Measurements from ENCODE around the gene CDH22.

Gene CDH22

DNA sequence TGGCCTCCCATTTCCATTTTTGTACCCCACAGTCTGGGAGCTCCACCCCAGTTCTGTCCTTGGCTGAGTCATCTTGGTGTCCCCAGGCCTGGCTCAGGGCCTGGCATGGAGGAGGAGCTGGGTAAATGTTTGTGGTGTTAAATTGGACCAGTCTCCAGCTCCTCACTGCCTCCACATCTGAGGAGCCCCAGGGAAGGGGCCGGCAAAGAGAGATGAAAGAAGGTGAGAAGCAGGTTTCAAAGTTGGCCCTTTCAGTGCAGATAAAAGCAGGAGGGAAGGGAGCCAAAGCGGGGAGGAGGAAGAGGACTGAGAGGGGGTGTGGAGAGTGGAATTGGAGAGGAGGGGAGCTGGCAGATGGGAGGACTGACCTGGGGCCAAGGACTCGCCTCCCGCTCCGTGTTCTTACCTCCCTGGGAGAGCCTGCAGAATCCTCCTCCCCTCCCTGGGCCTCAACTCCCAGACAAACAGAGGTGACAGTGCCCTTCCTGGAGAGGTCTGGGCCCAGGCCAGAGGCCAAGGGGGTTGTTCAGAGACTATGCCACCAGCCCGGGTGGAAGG is 101.2 kb downstream of the CDH22 start:
- Histone ChIP-seq H3K36me3 (ENCODE audit: control insufficient read depth, insufficient read depth, low read length) (no peaks in the 10 kb centered on the region), H3K27me3 (ENCODE audit: control insufficient read depth, insufficient read depth, low read length) (no peaks in the 10 kb centered on the region), H3K9me3 (ENCODE audit: control insufficient read depth, insufficient read depth, low read length) (no peaks in the 10 kb centered on the region), H3K27ac (ENCODE audit: low read length) (no peak overlapping the region), H3K4me3 (ENCODE audit: low read length) (no peak overlapping the region), H3K4me1 (ENCODE audit: control insufficient read depth, insufficient read depth, low read length) (0 out of 2 replicates have a peak, but pooled peaks cover 3% of the 10 kb centered on the region)
- whole genome bisulfite sequencing (ENCODE audit: insufficient coverage, insufficient read length), result no CpG with 5 or more reads among the region's 6 CpGs
- DNase-seq (ENCODE audit: low read depth, low spot score), result no peak

DNA sequence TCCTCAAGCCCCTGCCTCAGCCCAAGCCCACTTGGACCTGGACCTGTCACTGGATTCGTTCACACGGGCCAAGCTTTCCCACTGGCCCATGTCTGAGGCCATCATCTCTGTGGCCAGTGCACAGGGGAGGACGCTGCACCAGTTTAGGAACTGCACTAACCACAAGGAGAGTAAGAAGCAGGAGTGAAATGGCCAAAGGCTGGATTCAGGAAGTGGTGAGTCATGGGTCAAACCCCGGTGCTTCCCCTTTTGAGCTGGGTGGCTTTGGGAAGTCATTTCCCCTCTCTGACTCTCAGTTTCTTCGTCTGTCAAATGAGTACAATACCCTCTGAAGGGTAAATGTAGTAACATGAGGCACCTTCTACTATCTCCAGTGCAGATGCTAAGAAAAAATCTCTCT is 102.3 kb downstream of the CDH22 start:
- no peak overlapping the region for H3K4me3 ChIP-seq (ENCODE audit: low read length)
- H3K27me3 ChIP-seq (ENCODE audit: control insufficient read depth, insufficient read depth, low read length), result no peaks in the 10 kb centered on the region
- no peak for DNase-seq (ENCODE audit: low read depth, low spot score)
- WGBS (ENCODE audit: insufficient coverage, insufficient read length), result no CpG with 5 or more reads among the region's 5 CpGs
- H3K4me1 ChIP-seq (ENCODE audit: control insufficient read depth, insufficient read depth, low read length), result 0 out of 2 replicates have a peak, but pooled peaks cover 2% of the 10 kb centered on the region
- H3K9me3 ChIP-seq (ENCODE audit: control insufficient read depth, insufficient read depth, low read length), result no peaks in the 10 kb centered on the region
- H3K27ac ChIP-seq (ENCODE audit: low read length), result no peak overlapping the region
- H3K36me3 ChIP-seq (ENCODE audit: control insufficient read depth, insufficient read depth, low read length), result no peaks in the 10 kb centered on the region

DNA sequence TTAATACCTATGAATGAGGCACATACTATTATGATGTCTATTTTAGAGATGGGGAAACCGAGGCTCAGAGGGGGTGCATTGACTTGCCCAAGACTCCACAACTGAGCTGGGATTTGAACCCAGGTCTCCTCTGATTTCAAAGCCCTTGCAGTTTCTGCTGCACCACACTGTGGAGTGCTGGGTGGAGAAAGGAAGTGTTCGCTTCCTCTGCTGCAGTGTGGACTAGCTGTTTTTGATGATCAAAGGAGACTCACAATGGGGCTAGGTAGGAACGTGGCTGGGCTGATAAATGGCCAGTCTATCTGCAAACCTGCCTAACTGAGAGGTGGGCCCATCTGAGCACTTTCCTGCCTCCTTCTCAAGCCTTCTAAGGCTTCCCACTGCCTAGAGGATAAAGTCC is 102.9 kb downstream of the CDH22 start:
- Histone ChIP-seq H3K9me3 (ENCODE audit: control insufficient read depth, insufficient read depth, low read length) (no peaks in the 10 kb centered on the region), H3K4me3 (ENCODE audit: low read length) (no peak overlapping the region), H3K4me1 (ENCODE audit: control insufficient read depth, insufficient read depth, low read length) (0 out of 2 replicates have a peak, but pooled peaks cover 2% of the 10 kb centered on the region), H3K27me3 (ENCODE audit: control insufficient read depth, insufficient read depth, low read length) (no peaks in the 10 kb centered on the region), H3K36me3 (ENCODE audit: control insufficient read depth, insufficient read depth, low read length) (no peaks in the 10 kb centered on the region), H3K27ac (ENCODE audit: low read length) (no peak overlapping the region)
- no peak for DNase-seq (ENCODE audit: low read depth, low spot score)
- WGBS (ENCODE audit: insufficient coverage, insufficient read length), result no CpG with 5 or more reads among the region's 3 CpGs

DNA sequence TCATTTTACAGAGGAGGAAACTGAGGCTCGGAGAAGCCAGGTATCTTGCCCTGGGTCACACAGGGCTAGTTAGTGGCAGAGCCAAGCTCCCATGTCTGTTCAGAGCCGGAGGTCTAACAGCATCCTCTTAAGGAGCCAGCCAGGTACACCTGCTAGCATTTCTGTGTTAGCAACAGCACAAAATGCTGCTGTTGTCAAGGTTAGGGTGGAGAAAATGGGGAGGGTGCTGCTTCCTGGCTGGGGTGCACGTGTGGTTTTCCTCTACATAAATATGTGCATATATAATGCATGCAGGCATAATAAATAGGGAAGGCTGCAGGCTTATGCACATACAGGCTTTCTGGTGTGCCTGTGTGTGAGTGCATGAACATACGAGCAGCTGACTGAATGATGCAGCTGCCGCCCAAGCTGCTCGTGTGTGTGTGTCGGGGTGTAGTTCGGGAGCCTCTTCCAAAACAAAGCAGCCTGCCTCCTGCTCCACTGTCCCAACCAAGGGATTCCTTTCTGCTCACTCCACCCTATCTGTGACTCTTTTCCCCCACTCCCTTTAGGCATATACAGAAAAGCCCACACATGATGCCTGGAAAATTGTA is 103.6 kb downstream of the CDH22 start:
- no peaks in the 10 kb centered on the region for H3K27me3 ChIP-seq (ENCODE audit: control insufficient read depth, insufficient read depth, low read length)
- no peaks in the 10 kb centered on the region for H3K36me3 ChIP-seq (ENCODE audit: control insufficient read depth, insufficient read depth, low read length)
- H3K4me3 ChIP-seq (ENCODE audit: low read length), result no peak overlapping the region
- no CpG with 5 or more reads among the region's 8 CpGs for WGBS (ENCODE audit: insufficient coverage, insufficient read length)
- no peaks in the 10 kb centered on the region for H3K9me3 ChIP-seq (ENCODE audit: control insufficient read depth, insufficient read depth, low read length)
- DNase-seq (ENCODE audit: low read depth, low spot score), result no peak
- H3K4me1 ChIP-seq (ENCODE audit: control insufficient read depth, insufficient read depth, low read length), result 0 out of 2 replicates have a peak, but pooled peaks cover 2% of the 10 kb centered on the region
- H3K27ac ChIP-seq (ENCODE audit: low read length), result no peak overlapping the region

DNA sequence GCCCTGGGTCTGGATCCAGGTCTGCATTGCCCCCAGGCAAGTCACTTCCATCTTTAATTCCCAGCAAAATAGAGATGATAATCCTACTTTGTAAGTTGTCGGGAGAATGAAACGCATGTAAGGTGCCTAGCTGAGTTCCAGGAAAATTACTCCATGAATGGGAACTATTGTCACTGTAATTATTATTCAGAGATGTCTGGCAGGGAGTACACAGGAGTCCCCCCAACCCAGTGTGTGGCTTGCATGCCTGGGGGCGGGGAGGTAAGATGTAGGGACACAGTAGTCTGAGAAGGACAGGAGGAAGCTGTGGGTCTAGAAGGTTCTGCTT is 104.8 kb downstream of the CDH22 start:
- H3K27me3 ChIP-seq (ENCODE audit: control insufficient read depth, insufficient read depth, low read length), result no peaks in the 10 kb centered on the region
- no peaks in the 10 kb centered on the region for H3K36me3 ChIP-seq (ENCODE audit: control insufficient read depth, insufficient read depth, low read length)
- DNase-seq (ENCODE audit: low read depth, low spot score), result no peak
- no peak overlapping the region for H3K4me3 ChIP-seq (ENCODE audit: low read length)
- WGBS (ENCODE audit: insufficient coverage, insufficient read length), result no CpG with 5 or more reads among the region's 3 CpGs
- H3K27ac ChIP-seq (ENCODE audit: low read length), result no peak overlapping the region
- no peaks in the 10 kb centered on the region for H3K9me3 ChIP-seq (ENCODE audit: control insufficient read depth, insufficient read depth, low read length)
- H3K4me1 ChIP-seq (ENCODE audit: control insufficient read depth, insufficient read depth, low read length), result peaks cover 4% of the 10 kb centered on the region; the same call in 1 of the 2 replicates

DNA sequence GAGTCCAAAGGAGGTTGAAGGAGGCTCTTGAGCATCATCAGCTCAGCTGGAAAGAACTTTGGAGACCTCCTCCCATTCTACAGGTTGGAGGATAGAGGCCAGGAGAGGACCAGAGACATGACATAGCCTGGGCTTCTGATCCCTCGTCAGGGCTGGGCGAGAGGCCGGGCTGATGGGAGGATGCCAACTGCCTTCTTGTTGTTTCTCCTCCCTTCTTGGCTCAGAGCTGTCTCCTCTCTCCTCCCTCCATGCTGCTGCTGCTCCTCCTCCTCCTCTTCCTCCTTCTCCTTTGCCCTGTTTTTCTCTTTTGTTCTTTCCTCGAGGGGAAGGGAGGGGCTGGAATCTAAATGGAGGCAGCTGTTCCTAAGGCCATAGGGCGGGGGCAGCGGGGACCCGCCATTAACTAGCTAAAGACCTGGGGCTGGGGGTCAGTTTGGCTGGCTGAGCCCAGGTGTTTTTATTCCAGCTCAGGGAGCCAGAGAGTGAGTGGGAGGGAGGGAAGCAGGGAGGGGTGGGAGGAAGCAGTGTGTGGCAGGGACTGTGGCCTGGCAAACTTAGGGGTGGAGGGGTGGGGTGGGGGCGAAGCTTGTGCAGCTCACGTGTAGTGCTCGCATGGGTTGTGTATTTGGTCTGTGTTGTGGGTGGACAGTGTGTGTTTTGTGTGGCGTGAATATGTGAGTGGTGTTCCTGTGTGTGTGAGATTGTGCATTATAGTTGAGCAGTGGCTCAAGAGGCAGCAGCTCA is 105.4 kb downstream of the CDH22 start:
- no CpG with 5 or more reads among the region's 11 CpGs for WGBS (ENCODE audit: insufficient coverage, insufficient read length)
- Histone ChIP-seq H3K9me3 (ENCODE audit: control insufficient read depth, insufficient read depth, low read length) (no peaks in the 10 kb centered on the region), H3K4me1 (ENCODE audit: control insufficient read depth, insufficient read depth, low read length) (peaks cover 4% of the 10 kb centered on the region; the same call in 1 of the 2 replicates), H3K4me3 (ENCODE audit: low read length) (no peak overlapping the region), H3K36me3 (ENCODE audit: control insufficient read depth, insufficient read depth, low read length) (no peaks in the 10 kb centered on the region), H3K27me3 (ENCODE audit: control insufficient read depth, insufficient read depth, low read length) (no peaks in the 10 kb centered on the region), H3K27ac (ENCODE audit: low read length) (no peak overlapping the region)
- no peak for DNase-seq (ENCODE audit: low read depth, low spot score)

DNA sequence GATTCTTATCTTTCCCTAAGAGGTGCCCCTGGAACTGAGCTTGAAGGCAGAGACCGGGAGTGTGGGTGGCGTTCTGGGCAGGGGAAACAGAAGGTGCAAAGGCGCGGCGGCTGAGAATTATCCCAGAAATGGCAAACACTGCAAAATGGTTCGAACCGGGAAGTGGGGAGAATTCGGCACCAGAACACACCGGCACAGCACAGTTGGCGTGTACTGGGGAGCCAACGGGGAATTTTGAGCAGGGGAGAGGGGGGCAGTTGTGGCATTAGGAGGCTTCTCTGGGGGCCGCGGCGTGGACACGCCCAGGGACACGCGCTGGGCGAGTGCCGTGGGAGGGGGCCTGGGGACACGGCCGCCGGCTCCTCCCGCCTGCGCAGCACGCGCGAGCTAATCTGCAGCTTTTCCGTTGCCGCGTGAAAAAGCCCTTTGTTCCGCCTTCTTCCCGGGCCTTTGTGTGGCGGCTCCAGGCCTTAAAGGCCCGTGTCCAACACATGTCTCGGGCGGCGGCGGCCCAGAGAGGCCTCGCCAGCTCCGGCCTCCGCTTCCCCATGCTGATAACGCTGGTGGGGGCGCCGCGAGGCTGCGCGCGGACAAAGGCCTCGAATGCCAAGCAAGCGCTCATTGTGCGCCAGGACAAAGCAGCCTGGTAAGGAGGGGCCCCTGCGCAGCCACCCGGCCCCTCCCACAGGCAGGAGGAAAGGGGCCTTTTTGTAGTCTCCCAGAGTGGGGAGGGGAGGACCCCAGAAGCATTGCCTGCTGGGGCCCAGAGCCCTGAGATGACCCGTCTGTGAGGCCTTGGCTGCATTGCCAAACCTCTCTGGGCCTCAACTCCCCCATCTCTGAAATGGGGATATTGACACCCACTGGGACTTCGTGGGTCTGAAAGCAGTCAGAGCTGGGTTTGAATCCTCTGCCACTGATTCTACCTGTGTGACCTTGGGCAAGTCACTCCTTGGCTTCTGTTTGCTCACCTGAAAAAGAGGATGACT is 107.4 kb downstream of the CDH22 start:
- Histone ChIP-seq H3K27ac (ENCODE audit: low read length) (no peak overlapping the region), H3K27me3 (ENCODE audit: control insufficient read depth, insufficient read depth, low read length) (no peaks in the 10 kb centered on the region), H3K4me3 (ENCODE audit: low read length) (no peak overlapping the region), H3K9me3 (ENCODE audit: control insufficient read depth, insufficient read depth, low read length) (no peaks in the 10 kb centered on the region), H3K4me1 (ENCODE audit: control insufficient read depth, insufficient read depth, low read length) (peaks cover 4% of the 10 kb centered on the region; the same call in 1 of the 2 replicates), H3K36me3 (ENCODE audit: control insufficient read depth, insufficient read depth, low read length) (no peaks in the 10 kb centered on the region)
- no peak for DNase-seq (ENCODE audit: low read depth, low spot score)
- no CpG with 5 or more reads among the region's 55 CpGs for WGBS (ENCODE audit: insufficient coverage, insufficient read length)

DNA sequence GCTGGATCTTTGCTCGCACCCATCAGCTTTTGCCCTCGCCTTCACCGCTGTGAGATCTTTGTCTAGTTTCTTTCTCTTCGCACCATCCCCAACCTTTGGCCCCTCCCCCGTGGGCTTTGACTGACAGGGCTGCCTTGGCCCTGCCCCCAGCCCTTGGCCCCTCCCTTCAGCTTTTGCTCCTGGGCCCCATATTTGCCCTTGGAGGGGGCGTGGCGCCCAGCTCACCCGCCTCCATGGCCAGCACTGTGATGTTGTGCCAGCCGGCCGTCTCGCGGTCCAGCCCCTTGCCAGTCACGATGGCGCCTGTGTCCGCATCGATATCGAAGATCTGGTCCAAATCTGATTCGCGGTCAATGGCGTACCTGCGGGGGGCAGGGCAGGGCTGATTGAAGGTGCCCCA is 109.1 kb downstream of the CDH22 start:
- H3K27me3 ChIP-seq (ENCODE audit: control insufficient read depth, insufficient read depth, low read length), result no peaks in the 10 kb centered on the region
- DNase-seq (ENCODE audit: low read depth, low spot score), result peak; percentile 61
- no CpG with 5 or more reads among the region's 21 CpGs for WGBS (ENCODE audit: insufficient coverage, insufficient read length)
- peak overlapping the region; percentile 7; the same call in 1 of the 2 replicates for H3K4me3 ChIP-seq (ENCODE audit: low read length)
- no peaks in the 10 kb centered on the region for H3K9me3 ChIP-seq (ENCODE audit: control insufficient read depth, insufficient read depth, low read length)
- H3K36me3 ChIP-seq (ENCODE audit: control insufficient read depth, insufficient read depth, low read length), result no peaks in the 10 kb centered on the region
- H3K27ac ChIP-seq (ENCODE audit: low read length), result no peak overlapping the region
- H3K4me1 ChIP-seq (ENCODE audit: control insufficient read depth, insufficient read depth, low read length), result peaks cover 4% of the 10 kb centered on the region; the same call in 1 of the 2 replicates

DNA sequence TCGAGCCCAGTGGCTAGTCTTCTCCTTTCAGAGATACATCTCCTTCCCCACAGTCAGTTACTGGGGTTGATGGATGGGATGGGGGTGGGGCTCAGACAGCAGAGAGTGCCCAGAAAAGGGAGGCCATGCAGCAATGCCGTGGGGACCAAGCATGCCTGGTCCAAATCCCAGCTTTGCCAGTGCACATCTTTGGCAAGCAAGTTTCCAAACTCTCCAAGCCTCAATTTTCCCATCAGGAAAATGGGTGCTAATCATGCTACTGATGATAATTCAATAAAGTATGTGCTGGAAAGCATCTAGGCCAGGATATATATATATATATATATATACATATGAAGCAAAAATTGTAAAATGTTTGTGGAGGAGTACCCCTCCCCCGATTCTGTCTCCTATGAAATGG is 111.3 kb downstream of the CDH22 start:
- no CpG with 5 or more reads among the region's 3 CpGs for WGBS (ENCODE audit: insufficient coverage, insufficient read length)
- no peaks in the 10 kb centered on the region for H3K27me3 ChIP-seq (ENCODE audit: control insufficient read depth, insufficient read depth, low read length)

More for the DNA sequence above, 111.3 kb downstream of the CDH22 start:
- no peak overlapping the region for H3K4me3 ChIP-seq (ENCODE audit: low read length)
- no peaks in the 10 kb centered on the region for H3K9me3 ChIP-seq (ENCODE audit: control insufficient read depth, insufficient read depth, low read length)
- H3K27ac ChIP-seq (ENCODE audit: low read length), result no peak overlapping the region
- H3K36me3 ChIP-seq (ENCODE audit: control insufficient read depth, insufficient read depth, low read length), result no peaks in the 10 kb centered on the region
- H3K4me1 ChIP-seq (ENCODE audit: control insufficient read depth, insufficient read depth, low read length), result peaks cover 2% of the 10 kb centered on the region; the same call in 1 of the 2 replicates
- DNase-seq (ENCODE audit: low read depth, low spot score), result no peak
